ENCODE measurements around the gene PACRGL.

GRCh38 chr4:20723463-20723862, 23.2 kb downstream of the PACRGL start:
- TF ChIP-seq YY1 (IDR thresholded peaks at IDR 0.05; ENCODE audit: insufficient read depth, insufficient read length) (no peak), SUZ12 (IDR thresholded peaks at IDR 0.05; ENCODE audit: extremely low read depth, insufficient read depth, insufficient read length) (no peak), ZNF274 (IDR thresholded peaks at IDR 0.05; ENCODE audit: low read depth, low read length) (no peak)

All from NT2/D1 (cell line).